GM21529 (cell line): ENCODE measurements around the gene NTSR2.
A peak's percentile ranks its signal among the peaks of the same experiment; 100 is the strongest.

Experiments used
- ATAC-seq: cut with Tn5 transposase; IDR thresholded peaks from one replicate; pipeline ENCODE4 v1.9.1; 2021; ENCODE audit not compliant: unreplicated experiment

Gene NTSR2

DNA sequence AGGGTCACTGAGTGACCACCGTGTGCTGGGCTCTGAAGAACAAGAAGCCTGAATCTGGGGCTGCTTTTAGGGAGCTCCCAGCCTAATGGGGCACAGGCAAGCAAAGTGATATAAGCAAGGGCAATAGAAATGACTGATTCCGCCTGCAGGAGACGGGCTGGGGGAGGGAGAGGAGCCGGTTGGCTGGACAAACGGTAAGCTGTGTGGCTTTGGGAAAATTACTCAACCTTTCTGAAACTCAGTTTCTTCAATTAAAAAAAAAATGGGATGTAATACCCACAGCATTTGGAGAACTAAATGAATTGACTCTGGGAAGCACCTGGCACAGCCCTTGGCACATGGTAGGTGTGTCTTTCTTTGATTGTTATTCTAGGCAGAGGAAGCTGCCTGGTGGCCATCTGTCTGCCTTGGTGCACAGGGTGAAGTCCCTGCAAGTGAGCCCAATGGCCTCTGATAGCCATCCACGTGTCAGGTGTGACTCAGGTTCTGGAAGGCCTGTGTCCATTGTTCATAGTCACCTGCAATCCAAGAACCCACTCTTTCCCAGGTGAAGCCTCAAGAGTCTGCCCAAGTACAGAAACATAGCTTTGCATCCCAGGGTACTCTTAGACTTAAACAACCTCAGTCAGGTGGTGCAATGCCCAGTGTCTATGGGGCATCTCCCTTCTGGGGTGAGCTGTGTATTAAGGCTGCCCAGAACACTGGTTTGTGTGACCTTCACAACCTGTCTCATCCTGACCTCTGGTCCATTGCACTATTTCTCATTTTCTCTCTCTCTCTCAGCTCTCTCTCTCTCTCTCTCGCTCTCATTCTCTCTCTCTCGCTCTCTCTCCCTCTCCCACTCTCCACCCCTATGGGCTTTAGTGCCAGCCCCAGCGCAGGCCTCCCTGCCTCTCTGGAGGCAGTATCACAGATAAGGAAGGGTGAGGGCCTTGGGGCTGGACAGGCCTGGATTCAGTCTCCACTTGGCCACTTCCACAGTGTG lies 30.0 kb upstream of the NTSR2 start:
- ATAC-seq: no peak

DNA sequence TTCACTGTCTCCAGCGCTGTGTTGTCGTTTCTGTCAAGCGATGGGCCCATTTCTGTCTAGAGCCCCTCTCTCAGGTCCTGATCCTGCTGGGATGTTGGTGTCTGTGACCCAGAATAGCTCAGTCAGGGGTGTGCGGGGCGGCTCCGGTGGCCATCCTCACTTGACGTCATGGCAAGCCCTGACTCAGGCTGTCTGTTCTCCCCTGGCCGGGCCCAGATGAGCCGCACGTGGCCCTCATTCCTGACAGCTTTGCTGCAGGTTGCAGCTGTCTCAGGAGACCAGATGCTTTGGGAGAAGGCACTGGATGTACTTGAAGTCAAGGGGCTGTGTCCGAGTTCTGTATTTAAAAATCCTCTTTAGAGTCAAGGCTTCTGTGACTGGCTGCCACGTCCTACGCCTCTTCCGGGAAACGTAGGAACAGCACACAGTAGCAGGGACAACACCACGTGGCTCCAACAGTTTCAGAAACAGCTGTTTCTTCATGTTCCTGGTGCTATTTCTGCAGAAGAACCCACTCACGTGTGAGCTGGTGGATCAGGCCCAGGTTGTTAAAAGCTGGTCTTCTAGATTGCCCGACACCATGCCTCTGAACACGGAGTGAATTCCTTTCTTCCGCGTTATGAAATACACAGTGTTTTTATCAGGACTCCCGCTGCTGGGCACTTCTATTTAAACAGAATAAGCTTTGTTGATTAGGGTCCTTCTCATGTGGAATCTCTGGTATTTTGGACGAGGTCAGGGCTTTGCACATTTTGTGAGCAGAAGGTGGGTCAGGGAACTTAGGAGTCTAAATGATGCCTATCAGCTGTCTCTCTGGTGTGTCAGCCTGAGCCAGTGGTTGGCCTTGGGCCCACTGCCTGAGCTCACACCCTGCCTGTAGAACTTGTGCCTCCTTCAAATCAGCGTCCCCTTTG lies 28.3 kb upstream of the NTSR2 start:
- ATAC-seq: no peak

DNA sequence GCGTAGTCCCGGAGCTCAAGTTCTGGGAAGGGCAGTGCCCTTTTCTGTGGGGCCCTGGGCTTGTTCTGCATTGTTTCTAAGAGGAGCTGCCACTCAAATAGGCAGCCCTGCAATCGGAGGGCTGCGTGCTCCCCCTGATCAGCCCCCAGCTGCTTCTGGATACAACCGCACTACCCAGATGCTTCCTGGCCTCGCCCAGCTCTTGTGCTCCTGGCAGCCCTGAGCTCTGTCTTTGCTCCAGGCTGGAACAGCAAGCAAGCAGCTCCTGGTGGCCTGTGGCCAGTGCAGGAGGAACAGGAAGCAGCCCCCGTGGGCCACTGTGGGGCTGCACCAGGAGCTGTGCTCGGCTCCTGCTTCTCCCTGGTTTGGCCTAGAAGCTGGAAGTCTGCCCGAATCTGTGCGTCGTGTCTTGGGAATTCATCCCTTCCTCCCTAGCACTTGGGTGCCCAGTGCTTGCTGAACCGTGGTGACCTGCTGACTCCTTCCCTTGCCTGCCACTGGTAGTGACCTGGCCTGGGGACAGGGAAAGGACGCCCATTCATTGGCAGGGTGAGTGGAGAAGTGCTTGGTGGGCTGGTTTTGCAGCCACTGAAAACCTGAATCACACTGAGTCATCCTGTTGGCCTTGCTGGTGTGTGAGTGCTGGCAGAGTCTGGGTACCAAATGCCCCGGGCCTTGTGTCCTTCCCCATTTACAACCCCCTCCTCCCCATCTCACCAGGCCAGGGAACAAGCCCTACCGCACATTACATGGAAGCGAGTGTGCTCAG lies 27.3 kb upstream of the NTSR2 start:
- ATAC-seq: no peak

DNA sequence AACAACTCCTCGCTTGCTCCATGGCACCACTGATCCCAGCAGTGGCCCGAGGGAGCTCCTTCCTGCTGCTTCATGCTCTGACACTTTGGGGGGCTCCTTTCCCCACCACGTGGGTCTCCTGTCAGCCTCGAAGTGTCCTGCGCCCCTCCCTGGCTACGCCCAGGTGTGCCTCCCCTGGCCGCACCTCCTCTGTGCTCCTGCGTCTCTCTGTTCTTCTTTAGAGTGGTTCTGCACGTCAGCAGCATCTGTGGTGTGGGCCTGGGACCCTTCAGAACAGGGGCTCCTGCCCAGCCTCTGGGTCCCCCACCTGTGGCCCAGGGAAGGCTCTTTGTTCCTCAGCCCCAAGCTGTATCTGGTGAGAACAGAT lies 26.7 kb upstream of the NTSR2 start:
- no peak for ATAC-seq

DNA sequence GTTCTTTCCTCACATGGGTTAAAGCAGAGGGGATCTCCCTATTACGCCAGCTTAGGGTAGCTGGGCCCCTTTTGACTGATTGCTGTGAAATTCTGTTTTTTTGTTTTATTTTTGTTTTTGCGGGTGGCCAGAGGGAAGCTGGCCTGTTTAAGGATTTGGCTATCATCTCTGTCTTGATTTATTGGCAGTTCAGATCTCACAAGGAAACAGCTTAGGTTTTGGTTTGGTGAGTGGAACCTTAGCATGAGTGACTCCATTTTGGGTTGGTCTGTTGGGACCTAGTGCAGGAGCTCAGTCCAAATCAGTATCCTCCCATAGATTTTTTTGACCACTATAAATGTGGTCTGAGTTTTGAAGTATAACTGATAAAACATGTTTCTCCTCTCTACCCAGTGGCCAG lies 25.6 kb upstream of the NTSR2 start:
- ATAC-seq: no peak

DNA sequence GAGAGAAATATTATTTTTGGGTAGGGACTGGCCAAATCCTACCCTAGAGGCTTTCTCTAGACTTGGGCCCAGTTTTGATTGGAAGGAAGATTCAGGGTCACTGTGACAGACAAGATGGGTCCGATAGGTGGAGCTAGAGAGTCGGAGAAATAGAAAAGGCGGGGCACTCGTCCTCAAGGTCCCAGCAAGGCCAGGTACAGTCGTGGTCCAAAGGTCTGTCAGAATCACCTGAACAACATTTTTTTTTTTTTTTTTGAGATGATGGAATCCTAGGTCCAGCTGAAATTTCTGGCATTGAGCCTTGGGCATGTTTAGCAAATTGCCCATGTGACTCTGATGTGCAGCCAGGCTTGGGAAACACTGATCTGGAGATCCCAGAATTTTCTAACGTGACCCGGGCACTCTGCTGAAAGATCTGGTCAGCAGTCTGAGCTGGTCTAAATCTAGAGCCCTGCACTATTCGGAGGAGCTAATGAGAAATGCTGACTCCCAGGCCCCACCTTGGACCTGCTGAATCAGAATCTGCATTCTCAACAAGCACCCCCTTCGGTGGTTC lies 23.0 kb upstream of the NTSR2 start:
- peak; percentile 67 for ATAC-seq

DNA sequence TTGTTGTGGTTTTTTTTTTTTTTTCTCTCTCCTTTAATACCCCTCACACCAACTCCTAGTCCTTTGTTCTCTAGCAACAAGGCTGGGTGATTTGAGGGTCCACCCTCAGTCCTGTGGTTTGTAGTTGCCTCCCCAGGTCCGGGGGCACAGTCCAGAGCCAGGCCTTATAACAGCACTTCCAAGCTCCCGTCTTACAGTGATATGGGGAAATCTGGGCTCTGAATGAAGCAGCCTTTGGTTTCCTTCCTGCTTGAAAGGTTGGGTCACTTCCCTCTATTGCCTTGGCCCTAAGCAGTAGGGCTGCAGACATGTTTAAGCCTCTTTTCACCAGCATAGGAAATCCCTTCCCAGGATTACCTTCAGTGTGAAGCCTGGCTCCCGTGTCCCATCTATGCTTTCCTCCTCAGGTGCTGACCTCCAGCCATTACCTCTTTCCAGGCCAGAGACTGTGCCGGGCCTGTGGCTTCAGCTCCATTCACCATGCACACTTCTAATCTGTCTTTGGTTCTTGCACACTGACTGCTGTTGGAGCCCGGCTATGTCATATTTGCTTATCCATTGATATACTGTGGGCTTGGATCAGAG lies 21.2 kb upstream of the NTSR2 start:
- ATAC-seq: no peak

DNA sequence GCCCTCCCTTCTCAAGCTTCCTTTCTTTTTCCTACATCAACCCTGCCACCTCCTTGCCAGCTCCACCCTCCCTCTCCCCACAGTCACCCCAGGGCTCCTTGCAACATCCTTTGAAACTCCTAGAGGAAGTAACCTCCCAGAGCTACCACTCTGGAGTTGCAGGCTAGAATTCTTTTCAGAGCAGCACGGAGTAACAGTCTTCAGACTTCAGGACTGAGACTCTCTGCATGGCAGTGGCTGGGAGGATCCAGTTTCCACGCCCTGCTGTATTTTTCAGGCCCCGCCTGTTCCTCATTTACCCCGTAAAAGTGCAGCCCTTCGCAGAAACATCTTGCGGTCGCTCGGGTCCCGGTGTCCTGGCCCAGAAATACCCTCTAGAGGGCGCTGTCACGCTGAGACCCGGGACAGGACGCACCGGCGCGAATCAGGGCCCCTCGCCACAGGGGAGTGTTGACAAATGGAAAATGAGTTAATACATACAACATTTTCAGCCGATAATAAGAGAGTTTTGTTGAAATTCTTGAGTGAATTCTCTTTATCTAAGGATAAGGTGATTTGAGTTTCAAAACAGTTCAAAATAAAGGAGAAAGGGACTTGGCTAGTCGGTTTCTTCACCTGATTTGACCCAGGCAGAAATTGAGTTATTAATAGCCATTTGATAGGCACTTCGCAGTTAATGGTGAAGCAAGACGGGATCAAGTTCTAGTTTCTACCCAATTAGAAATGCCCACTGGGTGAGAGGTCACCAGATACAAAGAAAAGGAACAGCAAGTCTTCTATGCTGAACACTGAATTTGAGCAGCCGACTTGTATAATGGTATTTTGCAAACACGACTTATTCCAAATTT lies 18.5 kb upstream of the NTSR2 start:
- peak; percentile 86 for ATAC-seq

DNA sequence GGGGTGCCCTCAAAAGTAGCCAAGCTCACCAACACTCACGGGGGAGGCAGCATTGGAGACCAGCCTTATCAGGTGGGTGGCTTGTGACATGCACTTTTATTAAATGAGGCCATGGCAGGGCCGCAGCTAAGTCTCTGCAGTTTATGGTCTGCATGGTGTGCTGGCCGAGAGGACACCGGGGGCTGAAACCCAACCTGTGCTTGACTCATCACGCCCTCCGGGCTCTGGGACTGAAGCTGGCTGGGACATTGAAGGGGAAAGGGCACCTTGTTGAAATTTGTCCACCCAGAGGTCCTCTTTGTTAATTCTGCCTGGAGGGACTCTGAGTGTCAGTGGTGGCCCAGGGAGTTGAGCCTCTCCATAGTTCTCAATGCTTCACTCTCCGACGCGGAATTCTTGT lies 17.7 kb upstream of the NTSR2 start:
- no peak for ATAC-seq

DNA sequence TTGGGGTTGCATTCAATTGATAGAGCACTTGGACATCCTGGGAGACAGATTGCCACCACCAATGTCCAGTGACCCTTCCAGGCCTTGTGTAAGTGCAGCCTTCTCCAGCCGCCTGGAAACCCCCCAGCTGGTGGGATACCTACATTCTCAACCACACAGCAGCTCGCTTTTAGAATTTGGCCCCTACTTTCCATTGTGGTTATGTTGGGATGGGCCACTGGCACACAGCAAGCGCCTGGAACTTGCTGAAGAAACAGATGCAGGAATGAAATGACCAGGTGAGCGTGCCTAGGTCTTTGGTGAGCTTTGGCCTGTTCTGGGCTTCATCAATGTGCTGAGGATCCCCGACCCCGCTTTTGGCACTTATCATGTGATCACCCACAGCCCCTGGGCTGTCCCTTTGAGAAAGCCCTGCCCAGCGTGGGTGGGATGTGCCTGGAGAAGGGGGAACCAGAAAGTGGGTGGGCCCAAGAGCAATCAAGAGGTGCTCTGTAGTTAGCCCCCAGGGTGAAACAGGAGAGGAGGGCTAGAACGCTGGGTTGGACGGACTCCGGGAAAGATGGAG lies 16.0 kb upstream of the NTSR2 start:
- ATAC-seq: no peak

DNA sequence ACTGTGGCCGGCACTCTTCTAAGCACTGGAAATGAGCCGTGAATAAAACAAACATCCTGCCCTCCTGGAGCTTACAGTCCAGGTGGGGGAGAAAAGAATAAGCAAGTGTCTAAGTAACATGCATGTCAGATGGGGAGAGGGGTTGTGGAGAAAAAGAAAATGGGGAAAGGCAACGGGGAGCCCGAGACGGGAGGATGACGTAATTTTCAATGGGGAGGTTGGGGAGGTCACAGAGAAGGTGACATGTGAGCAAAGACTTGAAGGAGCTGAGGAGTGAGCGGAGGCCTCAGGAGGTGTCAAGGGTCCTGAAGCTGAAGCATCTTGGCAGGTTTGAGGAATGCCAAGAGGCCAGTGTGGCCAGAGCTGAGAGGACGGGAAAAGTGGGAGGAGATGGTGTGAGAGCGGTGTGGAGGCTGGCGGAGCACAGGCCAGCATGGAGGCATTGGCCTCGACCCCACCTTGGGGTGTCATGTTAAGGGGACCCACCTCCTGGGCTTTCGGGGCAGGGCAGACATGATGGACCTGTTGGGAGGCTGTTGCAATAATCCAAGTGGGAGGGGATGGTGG lies 15.0 kb upstream of the NTSR2 start:
- no peak for ATAC-seq

DNA sequence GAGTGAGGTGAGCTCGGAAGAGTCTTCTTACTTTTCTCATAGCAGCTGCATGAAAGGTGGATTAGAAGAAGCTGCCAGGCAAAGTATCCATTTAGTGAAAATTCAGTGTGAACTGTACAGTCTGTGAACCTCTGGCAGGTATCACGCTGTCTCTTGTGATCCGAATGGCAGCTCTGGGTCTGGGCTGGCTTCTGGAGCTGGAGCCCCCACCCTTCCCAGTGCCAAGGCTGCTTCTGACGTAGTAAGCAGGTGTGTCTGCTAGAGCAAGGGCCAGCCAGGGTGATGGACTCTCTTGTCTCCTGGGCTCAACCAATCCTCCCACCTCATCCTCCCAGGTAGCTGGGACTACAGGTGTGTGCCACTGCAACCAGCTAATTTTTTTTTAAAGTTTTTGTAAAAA lies 14.0 kb upstream of the NTSR2 start:
- no peak for ATAC-seq

DNA sequence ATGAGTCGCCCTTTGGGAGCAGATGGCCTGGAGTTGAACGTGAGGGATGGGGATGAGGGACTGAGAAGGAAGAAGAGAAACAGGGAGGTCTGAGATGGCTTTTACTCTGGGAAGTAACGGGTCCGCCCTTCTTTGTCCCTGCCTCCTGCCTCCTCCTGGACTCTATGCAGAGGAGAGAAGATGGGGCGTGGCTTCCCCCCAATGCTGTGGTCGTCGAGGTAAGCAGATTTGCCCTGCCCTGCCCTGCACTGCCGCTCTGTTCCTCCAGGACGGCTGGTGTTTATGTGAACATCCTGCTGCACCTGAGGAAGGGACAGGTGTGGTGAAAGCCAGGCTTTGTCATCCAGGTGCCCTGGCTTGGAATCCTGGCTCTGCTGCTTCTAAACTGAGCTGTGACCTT lies 13.5 kb upstream of the NTSR2 start:
- ATAC-seq: no peak

DNA sequence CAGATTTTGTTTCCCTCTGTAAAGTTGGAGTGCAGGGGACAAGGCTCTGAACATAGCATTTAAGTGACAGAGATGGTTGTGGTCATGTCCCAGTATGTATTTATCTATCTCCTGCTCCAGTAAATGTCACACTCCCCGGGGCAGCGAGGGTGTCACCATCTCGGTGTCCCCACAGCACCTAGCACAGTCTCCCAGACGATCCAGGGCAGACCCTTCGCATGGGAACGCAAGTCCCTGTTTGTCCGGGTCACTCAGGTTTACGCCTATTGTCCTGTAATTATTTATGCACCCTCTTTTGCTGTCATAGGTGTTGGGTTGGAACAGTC lies 12.6 kb upstream of the NTSR2 start:
- no peak for ATAC-seq

DNA sequence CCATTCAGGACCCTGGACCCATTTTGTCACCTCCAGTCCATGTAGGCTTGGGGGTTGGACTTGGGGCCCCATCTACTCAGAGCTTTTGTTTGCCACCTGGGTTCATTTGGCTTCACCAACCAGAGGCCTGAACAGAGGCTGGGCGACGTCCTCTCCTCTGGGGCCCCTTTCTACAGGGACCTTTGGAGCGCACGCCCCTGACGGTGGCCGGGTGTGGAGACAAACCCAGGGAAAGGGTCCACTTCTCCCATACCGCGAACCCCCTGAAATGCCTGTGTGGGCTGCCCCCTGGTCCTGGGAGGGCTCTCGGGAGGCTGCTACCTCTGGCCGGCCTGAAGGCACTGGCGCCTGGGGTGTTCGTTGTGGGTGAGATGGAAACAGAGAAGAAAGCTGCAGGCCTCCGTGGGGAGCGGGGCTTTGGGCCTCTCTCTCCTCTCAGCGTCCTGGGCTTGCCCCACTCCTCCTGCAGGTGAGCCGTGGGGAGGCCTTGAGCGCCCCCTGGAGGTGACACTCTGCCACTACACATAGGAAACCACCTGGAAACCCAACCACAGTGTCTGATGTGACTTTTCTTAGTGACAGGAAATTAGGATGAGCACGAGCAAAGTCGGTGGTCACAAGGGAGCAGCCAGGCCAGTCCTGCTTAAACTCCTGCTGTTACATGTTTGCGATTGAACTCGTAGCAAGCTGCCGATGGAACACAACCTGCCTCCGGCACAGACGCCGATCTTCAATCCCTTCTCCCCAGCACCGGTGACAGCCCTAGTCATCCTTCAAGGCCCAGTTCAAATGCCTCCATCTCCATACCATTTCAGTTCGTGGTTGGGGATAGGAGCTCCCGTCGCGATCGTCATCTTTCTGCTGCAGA lies 12.0 kb upstream of the NTSR2 start:
- ATAC-seq: peak; percentile 55

DNA sequence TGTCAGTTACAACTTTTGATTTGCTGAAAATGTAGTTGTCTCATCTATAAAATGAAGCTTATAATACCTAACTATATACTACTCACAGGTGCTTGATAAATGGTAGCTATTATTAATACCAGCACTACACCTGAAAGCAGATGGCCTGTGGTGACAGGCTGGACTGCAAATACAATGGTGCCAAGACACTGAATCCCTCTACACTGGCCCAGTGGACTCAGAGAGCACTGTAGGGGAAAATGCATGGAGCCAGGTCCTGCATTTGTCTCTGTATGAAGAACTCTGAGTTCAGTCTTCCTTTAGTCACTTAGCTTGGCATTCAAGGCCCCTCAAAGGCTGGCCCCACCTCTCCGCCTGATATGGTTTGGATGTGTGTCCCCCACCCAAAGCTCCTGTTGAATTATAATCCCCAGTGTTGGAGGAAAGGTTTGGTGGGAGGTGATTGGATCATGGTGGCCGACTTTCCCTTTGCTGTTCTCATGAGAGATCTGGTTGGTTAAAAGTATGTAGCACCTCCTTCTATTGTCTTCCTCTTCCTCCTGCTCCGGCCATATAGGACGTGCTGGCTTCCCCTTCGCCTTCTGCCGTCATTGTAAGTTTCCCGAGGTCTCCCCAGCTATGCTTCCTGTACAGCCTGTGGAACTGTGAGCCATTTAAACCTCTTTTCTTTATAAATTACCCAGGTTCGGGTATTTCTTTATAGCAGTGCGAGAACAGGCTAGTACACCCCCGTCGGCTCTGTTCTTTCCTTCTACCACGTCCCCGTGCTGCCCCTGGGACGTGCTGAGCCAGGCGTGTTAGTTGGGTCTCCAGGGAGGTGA lies 11.1 kb upstream of the NTSR2 start:
- ATAC-seq: no peak

DNA sequence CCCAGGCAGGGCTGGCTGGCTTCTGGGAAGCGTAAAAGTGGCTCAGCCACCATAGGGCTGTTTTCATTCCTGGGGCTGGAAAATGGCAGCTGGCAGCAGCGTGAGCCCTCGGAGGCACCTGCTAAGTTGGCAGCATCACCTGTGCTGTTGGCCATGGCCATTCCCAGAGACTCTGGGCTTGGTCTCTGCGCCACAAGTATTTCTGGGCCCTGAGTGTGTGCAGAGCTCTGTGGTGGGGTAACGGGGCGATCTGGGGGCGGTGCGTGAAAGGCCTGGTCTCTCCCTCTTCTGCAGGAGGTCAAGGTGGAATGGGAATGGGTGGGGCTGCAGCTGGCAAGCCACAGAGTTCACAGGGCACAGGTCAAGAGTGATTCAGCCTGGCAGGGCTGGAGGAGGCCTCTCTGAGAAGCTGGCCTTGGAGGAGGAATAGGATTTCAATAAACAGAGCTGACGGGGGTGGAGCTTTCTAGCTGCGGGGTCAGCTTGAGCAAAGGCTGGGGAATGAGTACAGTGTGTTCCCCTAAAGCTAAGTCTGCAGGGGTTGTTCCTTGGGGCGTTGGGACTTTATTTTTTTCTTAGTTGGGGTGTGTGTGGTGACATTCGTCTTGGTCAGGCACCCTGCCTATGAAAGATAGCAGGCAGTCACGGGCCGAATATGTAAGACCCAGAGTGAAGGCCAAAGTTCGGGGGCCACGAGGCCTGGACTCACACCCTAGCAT lies 10.3 kb upstream of the NTSR2 start:
- no peak for ATAC-seq
